NCI-H1930 (cell line): ENCODE data around the gene NEURL3.
A peak's percentile ranks its signal among the peaks of the same experiment; 100 is the strongest.
"Not testable (repeated sequence)": the region's sequence is repeated elsewhere in the genome, so short reads cannot be mapped to it uniquely, and the experiment has no call there.

Source experiments
- DNase-seq, 2 experiments: peaks; one replicate each; lab custom pipeline; 2025; lab: John Stamatoyannopoulos, UW

NEURL3 gene, protein sequence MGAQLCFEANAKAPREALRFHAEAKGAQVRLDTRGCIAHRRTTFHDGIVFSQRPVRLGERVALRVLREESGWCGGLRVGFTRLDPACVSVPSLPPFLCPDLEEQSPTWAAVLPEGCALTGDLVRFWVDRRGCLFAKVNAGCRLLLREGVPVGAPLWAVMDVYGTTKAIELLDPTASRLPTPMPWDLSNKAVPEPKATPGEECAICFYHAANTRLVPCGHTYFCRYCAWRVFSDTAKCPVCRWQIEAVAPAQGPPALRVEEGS

DNA sequence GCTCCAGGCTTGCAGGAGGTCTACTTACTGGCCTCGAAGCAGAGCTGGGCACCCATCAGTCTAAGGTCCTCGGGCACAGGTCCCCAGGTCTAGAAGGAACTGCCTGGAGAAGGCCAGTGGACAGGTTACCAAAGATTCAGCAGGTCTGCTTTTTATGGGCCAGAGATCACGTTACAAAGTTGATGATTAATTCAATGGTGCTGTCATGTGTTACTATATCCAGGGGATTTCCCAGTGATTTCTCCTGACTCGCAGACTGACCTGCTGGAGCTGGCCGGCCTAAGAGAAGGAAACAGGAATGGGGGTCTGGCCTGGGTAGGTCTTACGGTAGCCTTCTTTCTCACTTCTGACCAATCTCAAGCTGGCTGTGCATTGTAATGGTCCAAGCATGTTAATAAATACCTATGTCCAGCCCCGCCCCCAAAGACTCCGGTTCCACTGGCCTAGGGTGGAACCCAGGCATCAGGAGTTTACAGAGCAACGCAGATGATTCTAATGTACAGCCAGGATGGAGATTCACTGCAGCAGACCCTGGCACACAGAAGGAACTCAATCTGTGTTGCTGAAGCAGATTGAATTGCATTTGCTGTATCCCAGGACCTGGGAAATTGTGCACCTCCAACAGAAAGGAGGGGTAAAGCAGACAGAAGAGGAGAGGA lies at the start of gene NEURL3:
Gene NEURL3 (minus strand): TSS at position 127 of the 659 bp plus-strand sequence. CDS start 71 bp downstream, at position 56.
- no peak for DNase-seq

DNA sequence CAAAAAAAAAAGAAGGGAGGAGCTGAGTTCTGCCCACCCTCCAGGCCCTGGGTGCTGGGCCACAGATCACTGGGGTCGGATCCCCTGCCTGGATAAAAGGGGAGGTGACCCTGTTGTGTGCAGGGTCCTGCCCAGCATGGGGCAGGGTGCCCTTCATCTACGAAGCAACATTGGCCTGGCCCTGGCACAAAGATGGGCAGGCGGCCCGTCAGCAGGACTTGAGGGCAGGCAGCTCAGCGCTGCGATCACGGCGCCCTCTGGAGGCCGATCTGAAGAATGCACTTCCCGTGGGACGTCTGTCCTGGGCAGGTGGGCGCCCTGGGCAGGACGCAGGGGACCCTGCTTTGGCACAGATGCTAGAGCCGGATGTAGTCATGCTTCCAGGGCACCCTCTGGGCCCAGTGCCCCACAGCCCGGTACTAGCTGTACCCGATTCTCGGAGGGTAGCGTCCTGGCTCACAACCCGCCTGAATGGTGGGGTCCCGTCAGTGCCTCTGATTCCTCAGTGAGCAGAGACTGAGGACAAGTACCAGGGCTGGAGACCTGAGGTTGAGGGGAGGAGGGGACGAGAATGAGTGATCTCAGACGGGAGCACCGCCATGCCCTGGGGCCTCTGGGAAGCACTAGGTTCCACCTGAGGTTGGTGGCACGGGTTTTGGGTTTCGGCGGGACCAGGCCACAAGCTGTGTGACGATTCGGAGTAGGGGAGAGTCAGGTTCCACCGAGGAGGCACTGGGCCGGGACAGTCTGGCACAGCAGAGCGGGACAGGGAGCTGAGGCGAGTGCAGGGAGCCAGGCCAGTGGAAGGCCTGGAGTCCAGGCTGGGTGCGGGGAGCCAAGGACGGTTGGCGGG lies 49.4 kb upstream of the NEURL3 start:
- DNase-seq, result peak in 1 of 2 experiments; percentile 37

DNA sequence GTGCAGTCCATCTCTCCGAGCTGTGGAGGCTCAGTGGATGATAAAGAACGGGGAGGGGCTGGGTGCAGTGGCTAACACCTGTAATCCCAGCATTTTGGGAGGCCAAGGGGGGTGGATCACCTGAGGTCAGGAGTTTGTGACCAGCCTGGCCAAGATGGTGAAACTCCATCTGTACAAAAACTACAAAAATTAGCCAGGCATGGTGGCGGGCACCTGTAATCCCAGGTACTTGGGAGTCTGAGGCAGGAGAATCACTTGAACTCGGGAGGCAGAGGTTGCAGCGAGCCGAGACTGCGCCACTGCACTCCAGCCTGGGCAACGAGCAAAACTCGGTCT lies 48.8 kb upstream of the NEURL3 start:
- not testable (repeated sequence) for DNase-seq

DNA sequence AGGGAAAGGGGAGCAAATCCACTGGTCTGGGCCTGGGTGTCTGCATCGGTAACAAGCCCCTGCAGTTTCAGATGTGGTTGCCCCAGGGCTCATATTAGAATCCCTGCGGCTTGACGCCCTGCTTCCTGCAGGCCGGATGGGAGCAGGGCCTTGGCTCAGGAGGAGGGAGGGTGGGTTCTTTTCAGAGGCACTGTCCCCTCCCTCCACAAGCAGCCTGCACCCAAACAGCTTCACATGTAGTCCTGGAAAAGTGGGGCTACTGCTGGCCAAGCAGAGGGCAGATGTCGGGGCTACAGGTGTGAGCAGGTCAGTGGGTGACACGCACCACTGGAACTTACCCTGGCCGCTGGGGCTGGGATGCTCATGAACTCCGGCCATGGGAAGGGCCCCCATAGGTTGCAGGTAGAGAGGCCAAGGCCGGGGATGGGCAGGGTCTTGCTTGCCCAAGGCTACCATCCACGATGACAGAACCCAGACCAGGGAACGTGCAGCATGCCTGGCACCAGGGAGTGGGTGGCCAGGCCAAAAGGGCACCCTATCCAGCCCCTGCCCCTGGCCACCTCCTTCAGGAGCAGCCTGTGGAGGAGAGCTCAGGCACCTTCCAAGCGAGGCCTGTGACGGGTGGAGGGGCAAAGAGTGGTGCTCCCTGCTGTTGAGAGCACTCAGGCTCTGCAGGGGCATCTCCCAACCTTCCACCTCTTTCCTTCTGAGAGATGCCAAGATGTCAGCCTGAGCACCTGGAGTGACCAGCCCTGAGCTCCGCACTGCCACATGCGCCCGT lies 48.2 kb upstream of the NEURL3 start:
- no peak for DNase-seq

DNA sequence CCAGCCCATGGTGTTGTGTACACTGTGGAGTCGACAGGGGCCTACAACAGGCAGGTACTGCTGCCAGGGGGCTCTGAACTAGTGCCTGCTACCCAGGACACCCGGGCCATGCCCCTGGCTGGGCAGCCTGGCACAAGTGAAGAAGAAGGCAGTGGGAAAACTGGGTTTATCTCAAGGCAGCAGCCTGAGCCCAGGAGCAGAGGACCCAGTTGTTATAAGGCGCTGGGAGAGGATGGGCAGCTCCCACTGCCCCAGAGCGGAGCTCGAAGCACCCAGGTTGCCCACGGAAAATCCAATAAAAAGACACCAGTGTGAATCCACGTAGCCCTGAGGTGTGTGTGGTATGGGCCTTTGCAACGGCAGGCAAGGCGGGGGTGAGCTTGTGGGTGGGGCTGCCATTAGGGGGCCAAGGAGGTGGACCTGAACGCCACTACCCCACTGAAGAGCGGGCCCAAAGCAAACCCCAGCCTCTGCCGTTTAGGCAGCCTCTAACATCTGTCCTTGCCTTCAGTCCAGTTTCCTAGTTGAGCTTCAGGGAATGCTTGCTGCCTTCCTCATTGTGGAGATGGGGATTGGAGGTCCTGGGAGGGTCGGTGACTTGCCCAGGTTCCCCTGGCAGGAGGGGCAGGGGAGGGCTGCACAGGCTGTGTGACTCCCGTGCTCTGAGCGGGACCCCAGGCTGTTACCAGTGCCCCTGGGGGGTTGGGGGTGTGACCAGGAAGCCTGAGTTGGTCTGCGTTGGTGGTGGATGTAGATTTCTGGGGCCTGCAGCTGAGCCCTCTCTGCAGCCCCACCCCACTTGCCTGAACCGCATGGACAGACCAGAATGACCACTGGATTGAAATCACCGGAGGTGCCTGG lies 47.4 kb upstream of the NEURL3 start:
- DNase-seq, result no peak

DNA sequence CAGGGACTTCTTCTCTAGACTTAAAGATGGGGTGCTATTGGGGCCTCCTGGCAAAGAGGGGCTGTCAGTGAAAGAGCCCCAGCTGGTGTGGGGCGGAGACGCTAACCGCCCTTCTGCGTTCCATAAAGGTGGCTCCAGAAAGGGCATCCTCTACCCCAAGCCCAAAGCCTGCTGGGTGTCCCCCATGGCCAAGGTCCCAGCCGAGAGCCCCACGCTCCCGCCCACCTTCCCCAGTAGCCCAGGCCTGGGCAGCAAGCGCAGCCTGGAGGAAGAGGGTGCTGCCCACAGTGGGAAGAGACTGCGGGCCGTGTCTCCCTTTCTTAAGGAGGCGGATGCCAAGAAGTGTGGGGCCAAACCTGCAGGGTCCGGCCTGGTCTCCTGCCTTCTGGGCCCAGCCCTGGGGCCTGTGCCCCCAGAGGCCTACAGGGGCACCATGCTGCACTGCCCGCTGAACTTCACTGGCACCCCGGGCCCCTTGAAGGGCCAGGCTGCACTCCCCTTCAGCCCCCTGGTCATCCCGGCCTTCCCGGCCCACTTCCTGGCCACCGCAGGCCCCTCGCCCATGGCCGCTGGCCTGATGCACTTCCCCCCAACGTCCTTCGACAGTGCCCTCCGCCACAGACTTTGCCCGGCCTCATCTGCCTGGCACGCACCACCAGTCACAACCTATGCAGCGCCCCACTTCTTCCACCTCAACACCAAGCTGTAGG lies 46.6 kb upstream of the NEURL3 start:
- no peak for DNase-seq

DNA sequence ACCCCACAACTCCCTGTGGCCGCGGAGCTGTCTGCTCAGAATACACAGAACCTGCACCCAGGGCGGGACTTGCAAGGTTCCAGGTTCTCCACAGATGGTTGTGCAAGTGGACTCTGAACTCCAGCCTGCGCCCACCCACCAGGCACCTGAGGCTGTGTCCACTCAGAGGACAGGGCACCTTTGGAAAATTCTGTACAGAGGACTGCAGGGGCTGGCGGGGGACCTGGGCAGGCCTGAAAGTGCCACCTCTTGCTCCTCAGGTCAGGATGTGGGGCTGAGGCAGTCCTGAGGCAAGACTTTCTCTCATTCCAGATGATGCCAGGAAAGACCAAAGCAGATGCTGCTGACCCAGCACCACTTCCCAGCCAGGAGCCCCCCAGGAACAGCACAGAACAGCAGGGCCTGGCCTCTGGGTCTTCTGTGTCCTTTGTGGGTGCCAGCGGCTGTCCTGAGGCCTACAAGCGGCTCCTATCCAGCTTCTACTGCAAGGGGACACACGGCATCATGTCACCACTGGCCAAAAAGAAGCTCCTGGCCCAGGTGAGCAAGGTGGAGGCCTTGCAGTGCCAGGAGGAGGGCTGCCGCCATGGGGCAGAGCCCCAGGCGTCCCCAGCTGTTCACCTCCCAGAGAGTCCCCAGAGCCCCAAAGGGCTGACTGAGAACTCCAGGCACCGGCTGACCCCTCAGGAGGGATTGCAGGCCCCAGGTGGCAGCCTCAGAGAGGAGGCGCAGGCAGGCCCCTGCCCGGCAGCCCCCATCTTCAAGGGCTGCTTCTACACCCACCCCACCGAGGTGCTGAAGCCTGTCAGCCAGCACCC lies 45.8 kb upstream of the NEURL3 start:
- DNase-seq, result no peak

DNA sequence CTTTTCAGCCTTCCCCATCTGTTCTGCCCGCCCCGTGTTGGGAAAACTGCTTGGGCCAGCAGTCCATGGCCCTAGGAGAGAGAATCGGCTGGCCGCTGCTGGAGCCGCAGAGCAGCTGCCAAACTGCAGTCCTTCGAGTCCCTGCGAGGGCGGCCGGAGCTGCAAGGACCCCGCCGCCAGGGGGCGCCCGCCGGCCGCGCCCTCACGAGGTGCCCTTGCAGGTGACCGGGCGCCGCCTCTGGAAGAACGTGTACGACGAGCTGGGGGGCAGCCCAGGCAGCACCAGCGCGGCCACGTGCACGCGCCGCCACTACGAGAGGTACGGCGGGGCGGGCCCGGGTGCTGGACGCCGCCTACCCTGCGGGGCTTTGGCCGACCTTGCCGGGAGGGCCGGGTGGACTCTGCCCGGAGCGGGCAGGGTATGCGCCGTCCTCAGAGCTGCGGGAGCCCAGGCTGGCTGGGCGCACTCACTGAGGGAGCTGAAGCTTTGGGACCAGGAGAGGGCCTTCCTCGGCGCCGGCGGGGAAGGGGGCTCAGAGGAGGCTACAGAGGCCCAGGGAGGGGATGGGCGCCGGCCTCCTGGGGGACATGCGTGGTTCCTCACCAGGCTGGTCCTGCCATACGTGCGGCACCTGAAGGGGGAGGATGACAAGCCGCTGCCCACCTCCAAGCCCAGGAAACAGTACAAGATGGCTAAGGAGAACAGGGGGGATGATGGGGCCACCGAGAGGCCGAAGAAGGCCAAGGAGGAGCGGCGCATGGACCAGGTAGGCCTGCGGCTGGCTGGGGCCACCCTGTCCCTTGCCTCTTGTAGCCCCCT lies 45.0 kb upstream of the NEURL3 start:
- no peak for DNase-seq

DNA sequence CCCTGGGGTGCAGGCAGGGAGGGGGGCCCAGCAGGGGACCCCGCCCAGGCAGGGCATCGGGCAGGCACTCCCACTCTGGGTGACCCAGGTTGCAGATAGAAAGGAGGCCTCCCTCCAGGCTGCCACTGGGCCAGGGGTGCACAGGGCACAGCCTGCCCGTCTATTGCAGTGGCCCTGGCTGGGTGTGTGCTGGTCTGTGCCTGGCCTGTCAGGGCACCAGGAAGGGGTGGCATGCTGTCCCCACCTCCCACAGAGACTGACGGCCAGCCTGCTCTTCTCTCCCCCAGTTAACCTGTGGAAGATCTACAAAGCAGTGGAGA lies 44.3 kb upstream of the NEURL3 start:
- DNase-seq, result no peak

DNA sequence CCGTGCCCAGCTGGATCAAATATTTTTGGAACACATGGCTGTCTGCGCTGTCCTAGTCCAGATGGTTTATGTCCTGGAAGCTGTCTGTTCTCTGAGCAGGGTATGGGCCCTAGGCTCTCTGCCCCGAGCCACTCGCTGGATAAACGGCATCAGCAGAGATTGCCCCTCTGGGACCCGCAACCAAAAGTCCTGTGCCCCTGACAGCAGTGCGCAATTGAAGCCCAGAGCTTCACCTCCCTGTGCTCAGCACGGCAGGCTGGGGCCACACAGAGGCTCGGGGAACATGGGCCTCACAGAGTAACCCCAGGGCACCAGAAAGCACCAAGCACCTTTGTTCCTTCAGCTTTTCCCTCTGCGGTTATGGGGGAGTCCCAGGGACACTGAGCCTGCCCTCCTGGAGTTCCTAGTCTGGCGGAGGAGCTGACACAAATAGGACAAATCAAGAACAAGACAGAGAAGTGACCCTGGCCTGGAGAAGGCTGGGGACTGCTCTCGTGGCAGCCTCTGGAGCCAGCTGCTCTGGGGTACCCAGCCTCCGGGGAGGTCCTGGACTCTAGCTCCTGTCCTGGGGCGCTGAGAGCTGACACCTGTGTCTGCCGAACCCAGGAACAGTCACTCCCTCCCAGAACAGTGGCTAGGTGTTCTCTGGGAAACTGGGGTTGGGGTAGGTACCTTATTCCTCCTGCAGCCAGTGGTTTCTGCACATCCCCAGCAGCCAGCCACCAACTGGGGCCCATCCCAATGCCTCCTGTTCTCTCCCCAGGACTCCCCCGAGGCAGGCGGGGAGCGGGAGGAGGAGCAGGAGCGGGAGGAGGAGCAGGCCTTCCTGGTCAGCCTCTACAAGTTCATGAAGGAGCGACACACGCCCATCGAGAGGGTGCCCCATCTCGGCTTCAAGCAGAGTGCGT lies 43.7 kb upstream of the NEURL3 start:
- DNase-seq, result no peak

DNA sequence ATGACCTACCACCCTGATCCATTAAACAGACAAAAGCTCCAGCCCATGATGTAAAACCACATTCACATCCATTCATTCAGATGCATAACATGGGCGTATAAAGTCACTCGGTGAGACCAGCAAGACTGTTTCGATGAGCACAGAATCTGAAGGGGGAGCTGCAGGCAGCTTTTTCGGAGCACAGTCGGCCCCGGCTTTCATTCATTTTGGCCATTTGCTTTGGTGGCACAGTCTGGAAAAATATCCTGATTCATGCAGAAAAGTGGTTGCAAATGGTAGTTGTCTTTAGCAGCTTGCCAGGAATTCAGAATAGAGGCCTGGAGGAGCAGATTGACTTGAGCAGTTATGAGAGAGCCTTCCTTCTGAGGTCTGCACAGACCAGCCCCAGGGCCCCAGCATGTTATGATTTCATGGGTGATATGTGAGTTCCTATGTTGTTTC lies 42.6 kb upstream of the NEURL3 start:
- no peak for DNase-seq

DNA sequence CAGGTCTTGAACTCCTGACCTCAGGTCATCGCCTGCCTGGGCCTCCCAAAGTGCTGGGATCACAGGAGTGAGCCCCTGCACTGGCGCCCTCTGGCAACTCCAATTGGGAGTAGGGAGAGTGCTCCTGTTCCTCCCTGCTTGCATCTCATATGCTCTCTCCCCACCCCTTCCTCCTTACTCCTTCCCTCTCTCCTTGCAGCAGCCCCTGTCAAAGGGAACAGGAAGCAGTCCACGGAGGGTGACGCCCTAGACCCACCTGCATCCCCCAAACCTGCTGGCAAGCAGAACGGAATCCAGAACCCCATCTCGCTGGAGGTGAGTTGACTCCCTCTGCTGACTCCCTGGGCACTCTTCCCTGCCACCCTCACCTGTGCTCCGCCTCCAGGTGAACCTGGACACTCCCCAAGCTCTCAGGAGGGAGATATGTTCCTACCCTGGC lies 42.1 kb upstream of the NEURL3 start:
- DNase-seq, result no peak

DNA sequence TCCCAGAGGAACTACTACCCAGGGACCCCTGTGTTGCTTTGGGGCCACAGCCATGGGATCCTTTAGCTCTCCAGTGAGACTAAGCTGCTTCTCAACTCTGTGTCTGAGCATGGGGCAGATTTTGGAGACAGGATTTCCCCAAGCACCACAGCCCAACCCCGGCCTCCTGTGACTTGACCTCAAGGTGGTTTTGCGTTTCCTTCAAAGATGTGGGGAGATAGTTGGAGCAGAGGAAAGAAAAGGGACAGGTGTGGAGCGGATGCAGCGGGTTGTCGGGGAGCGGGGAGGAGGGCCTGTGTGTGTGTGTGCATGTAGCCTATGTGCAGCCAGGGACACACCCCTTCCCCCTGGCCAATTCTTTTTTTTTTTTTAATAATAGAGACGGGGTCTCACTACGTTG lies 41.6 kb upstream of the NEURL3 start:
- DNase-seq, result no peak

DNA sequence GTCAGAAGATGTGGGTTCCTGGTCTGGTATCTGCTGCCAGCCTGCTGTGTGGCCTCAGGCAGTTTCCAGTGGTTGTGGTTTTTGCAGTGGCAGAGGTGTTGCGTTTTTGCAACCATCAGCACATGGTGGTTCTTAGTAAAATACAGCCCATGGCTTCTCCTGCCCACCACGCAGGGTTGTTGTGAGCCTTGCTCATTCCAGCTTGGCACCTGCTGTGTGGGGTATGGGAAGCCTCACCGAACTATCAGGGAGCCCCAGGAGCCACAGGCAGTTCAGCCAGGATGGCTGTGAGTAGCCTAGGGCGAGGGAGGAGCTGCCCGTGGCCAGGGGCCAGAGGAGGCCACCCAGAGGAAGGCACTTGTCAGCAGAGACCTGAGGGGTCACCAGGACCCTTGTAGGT lies 41.2 kb upstream of the NEURL3 start:
- no peak for DNase-seq

DNA sequence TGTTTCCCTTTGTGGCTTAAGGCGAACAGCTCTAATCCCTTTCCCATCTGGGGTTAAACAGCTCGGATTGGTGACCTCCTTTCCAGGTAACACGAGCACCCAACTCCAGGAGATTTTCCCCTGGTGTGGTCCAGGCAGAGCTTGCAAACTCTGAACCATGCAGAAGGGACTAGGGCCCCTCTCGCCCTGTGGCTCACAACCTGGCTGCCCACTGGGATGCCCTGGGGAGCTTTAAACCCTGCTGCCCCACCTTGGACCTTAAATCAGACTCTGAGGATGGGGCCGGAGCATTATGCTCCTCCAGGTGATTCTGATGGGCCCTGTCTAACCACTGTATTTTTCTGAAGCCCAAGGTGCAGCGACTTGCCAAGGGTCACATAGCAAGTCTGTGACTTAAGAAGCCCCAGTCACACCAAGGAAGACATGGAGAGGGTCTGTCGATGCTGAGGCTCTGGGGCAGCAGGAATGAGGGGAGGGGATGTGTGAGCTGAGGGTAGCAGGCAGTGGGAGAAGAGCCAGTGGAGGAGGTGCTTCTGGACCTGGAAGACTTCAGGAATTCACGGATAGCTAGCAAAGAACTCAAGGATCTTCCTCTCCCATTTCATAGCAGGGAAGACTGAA lies 37.3 kb upstream of the NEURL3 start:
- DNase-seq, result no peak

DNA sequence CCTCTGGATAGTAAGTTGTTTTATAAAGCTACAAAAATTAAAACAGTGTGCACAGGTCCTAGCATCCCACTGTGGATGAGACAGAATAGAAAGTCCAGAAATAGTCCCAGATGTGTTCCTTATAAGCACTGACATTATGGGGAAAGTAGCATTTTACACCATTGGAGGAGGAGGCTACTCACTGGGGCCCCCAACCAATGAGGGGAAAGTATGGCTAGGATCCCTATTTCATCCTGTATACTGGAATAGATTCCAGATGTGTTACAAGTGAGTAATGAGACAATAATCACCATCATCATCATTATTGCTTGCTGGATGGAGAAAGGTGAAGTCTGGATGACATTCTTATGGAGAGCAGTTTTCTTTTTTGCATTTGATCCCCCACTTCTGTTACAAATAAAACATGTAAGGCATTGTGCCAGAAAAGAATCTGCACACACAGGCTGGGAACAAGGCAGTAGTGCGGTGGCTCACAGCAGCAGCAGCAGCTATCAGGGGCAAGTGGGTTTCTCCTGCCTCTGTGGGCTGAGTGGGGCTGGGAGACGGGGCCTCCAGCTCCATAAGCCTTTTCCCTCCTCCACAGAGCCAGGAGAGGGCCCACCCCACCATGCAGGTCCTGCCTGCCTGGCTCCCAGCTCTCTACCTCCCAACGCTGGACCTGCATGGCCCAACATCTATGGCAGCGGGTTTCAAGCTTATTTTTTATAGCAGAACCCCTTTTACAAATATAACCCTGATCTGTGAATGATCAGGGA lies 36.4 kb upstream of the NEURL3 start:
- no peak for DNase-seq

DNA sequence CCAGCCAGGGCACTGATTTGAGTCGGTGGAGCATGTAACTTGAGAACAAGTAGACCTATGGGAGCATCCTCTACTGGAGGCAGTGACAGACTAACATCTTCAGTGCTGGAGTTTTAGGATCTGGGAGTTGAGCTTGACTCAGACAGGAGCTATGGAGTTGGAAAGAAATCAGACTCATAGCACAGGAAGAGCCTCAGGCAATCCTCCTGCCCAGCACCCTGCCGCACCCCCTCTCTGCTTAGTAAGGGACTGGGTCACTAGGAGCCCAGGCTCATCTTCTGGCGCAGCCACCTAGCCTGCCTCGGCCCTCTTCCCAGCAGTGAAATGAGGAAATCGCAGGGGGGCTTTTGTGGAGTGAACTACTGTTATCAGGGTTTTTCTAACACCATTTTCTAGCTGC lies 35.0 kb upstream of the NEURL3 start:
- DNase-seq, result no peak
